ENCODE measurements around the gene BRSK2.
A peak's percentile ranks its signal among the peaks of the same experiment; 100 is the strongest.
"Not testable (repeated sequence)": the region's sequence is repeated elsewhere in the genome, so short reads cannot be mapped to it uniquely, and the experiment has no call there.

BRSK2 gene

GRCh38 chr11:1389932-1390568 lies at the start of gene BRSK2:
Gene BRSK2, plus strand, starts transcription at chr11:1389934. Its CDS starts 351 bp downstream, at chr11:1390285.
- TF ChIP-seq CTCF (IDR thresholded peaks at IDR 0.05; ENCODE audit: low read length) = no peak
- no peak for TF ChIP-seq EZH2 (IDR thresholded peaks at IDR 0.05; ENCODE audit: borderline replicate concordance, low read length)

GRCh38 chr11:1340111-1340510 lies 49.6 kb upstream of the BRSK2 start:
- no peak overlapping the region for H3K4me2 ChIP-seq (ENCODE audit: low read length)
- no peaks in the 10 kb centered on the region for H4K20me1 ChIP-seq (ENCODE audit: insufficient read depth, low read length)
- no peak overlapping the region for H3K9ac ChIP-seq (ENCODE audit: low read length)
- no peak overlapping the region for H3K27ac ChIP-seq (ENCODE audit: low read depth, low read length, poor library complexity, severe bottlenecking)
- H2AFZ ChIP-seq (ENCODE audit: low read length) = no peak overlapping the region
- no peaks in the 10 kb centered on the region for H3K27me3 ChIP-seq (ENCODE audit: insufficient read depth, low read length)
- H3F3A ChIP-seq (ENCODE audit: insufficient read depth, low read length) = no peaks in the 10 kb centered on the region
- no peaks in the 10 kb centered on the region for H3K9me2 ChIP-seq (ENCODE audit: low read depth, low read length)
- H3K4me3 ChIP-seq (ENCODE audit: low read depth, low read length, poor library complexity, severe bottlenecking) = no peak overlapping the region
- H3K4me1 ChIP-seq (ENCODE audit: insufficient read depth, low read length, severe bottlenecking) = no peaks in the 10 kb centered on the region
- H3K36me3 ChIP-seq (ENCODE audit: insufficient read depth, low read length) = no peaks in the 10 kb centered on the region
- H3K9me3 ChIP-seq (ENCODE audit: low read length) = no peaks in the 10 kb centered on the region
- no peak for TF ChIP-seq CTCF (IDR thresholded peaks at IDR 0.05; ENCODE audit: low read length)
- no peak for TF ChIP-seq EZH2 (IDR thresholded peaks at IDR 0.05; ENCODE audit: borderline replicate concordance, low read length)
- no peaks in the 10 kb centered on the region for H3K79me2 ChIP-seq (ENCODE audit: insufficient read depth, low read length)

More at GRCh38 chr11:1389932-1390568, at the start of gene BRSK2:
- Histone ChIP-seq H3K36me3 (ENCODE audit: insufficient read depth, low read length) (no peaks in the 10 kb centered on the region), H3K9me3 (ENCODE audit: low read length) (no peaks in the 10 kb centered on the region), H3K9ac (ENCODE audit: low read length) (peak within 1 kb of the TSS; percentile 54; the same call in 1 of the 2 replicates), H3K4me2 (ENCODE audit: low read length) (peak within 1 kb of the TSS; percentile 62), H3K4me1 (ENCODE audit: insufficient read depth, low read length, severe bottlenecking) (peaks cover 6% of the 10 kb centered on the region), H4K20me1 (ENCODE audit: insufficient read depth, low read length) (no peaks in the 10 kb centered on the region), H3K9me2 (ENCODE audit: low read depth, low read length) (no peaks in the 10 kb centered on the region), H3F3A (ENCODE audit: insufficient read depth, low read length) (no peaks in the 10 kb centered on the region), H2AFZ (ENCODE audit: low read length) (no peak within 1 kb of the TSS), H3K27ac (ENCODE audit: low read depth, low read length, poor library complexity, severe bottlenecking) (no peak within 1 kb of the TSS), H3K27me3 (ENCODE audit: insufficient read depth, low read length) (no peaks in the 10 kb centered on the region), H3K79me2 (ENCODE audit: insufficient read depth, low read length) (no peaks in the 10 kb centered on the region), H3K4me3 (ENCODE audit: low read depth, low read length, poor library complexity, severe bottlenecking) (peak within 1 kb of the TSS; percentile 51)

DNA sequence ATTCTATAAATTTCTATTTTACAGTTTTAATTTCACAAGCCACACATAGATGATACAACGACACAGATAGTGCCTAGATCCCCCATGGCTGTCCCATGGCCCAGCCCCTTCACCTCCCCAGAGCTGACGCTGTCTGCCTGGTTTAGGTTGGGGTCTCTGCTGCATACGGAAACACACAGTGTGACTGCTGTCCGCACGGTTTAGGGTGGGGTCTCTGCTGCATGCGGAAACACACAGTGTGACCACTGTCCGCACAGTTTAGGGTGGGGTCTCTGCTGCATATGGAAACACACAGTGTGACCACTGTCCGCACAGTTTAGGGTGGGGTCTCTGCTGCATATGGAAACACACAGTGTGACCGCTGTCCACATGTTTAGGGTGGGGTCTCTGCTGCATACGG lies 48.5 kb upstream of the BRSK2 start:
- not testable (repeated sequence) for H4K20me1 ChIP-seq (ENCODE audit: insufficient read depth, low read length); H3K4me3 ChIP-seq (ENCODE audit: low read depth, low read length, poor library complexity, severe bottlenecking); H3F3A ChIP-seq (ENCODE audit: insufficient read depth, low read length); H3K36me3 ChIP-seq (ENCODE audit: insufficient read depth, low read length); H3K4me1 ChIP-seq (ENCODE audit: insufficient read depth, low read length, severe bottlenecking); H3K9me3 ChIP-seq (ENCODE audit: low read length); H3K9ac ChIP-seq (ENCODE audit: low read length); H3K79me2 ChIP-seq (ENCODE audit: insufficient read depth, low read length); H3K27me3 ChIP-seq (ENCODE audit: insufficient read depth, low read length); H3K9me2 ChIP-seq (ENCODE audit: low read depth, low read length); H3K27ac ChIP-seq (ENCODE audit: low read depth, low read length, poor library complexity, severe bottlenecking); H2AFZ ChIP-seq (ENCODE audit: low read length); H3K4me2 ChIP-seq (ENCODE audit: low read length)

GRCh38 chr11:1341928-1342524 lies 47.7 kb upstream of the BRSK2 start:
- Histone ChIP-seq H3K4me1 (ENCODE audit: insufficient read depth, low read length, severe bottlenecking) (no peaks in the 10 kb centered on the region), H3F3A (ENCODE audit: insufficient read depth, low read length) (no peaks in the 10 kb centered on the region), H3K4me3 (ENCODE audit: low read depth, low read length, poor library complexity, severe bottlenecking) (no peak overlapping the region), H3K9me2 (ENCODE audit: low read depth, low read length) (no peaks in the 10 kb centered on the region), H3K36me3 (ENCODE audit: insufficient read depth, low read length) (no peaks in the 10 kb centered on the region), H3K9ac (ENCODE audit: low read length) (no peak overlapping the region), H3K9me3 (ENCODE audit: low read length) (no peaks in the 10 kb centered on the region), H3K79me2 (ENCODE audit: insufficient read depth, low read length) (no peaks in the 10 kb centered on the region), H2AFZ (ENCODE audit: low read length) (no peak overlapping the region), H4K20me1 (ENCODE audit: insufficient read depth, low read length) (no peaks in the 10 kb centered on the region), H3K27me3 (ENCODE audit: insufficient read depth, low read length) (no peaks in the 10 kb centered on the region), H3K27ac (ENCODE audit: low read depth, low read length, poor library complexity, severe bottlenecking) (no peak overlapping the region), H3K4me2 (ENCODE audit: low read length) (no peak overlapping the region)
- no peak for TF ChIP-seq EZH2 (IDR thresholded peaks at IDR 0.05; ENCODE audit: borderline replicate concordance, low read length)
